Tibial nerve (tissue), 4 donors: ENCODE results near the gene NKX1-1. TPM values are rescaled to one million over a fixed set of nuclear protein-coding genes. Genes with fewer than 3 reads are reported as not detected.

Source experiments
- DNase-seq, 2 donors: peaks; one replicate each; pipeline ENCODE4 v3.0.0-alpha.2; 2019; ENCODE audit warnings: low spot score in 2 of 2
- H3K27ac ChIP-seq, 4 donors: fragments of 200-600 bp; sonication (generic) in 3 of 4; one replicate each; pipeline ENCODE4 v1.5.1; 2017 to 2019; ENCODE audit warnings: mild to moderate bottlenecking in 1 of 4
- H3K27me3 ChIP-seq, 2 donors: fragments of 200-600 bp; sonication (generic) in 1 of 2; one replicate each; pipeline versions ENCODE4 v1.5.1 to v1.6.0; 2017 to 2019
- H3K36me3 ChIP-seq, 3 donors: fragments of 200-600 bp; sonication (generic); one replicate each; pipeline ENCODE4 v1.5.1; 2018 to 2019
- H3K4me1 ChIP-seq, 4 donors: fragments of 200-600 bp; sonication (generic) in 3 of 4; one replicate each; pipeline ENCODE4 v1.5.1; 2017 to 2019
- H3K4me3 ChIP-seq, 4 donors: fragments of 200-600 bp; sonication (generic) in 3 of 4; one replicate each; pipeline ENCODE4 v1.5.1; 2017 to 2019; ENCODE audit warnings: mild to moderate bottlenecking in 1 of 4, moderate library complexity in 1 of 4
- H3K9me3 ChIP-seq, 4 donors: fragments of 200-600 bp; sonication (generic) in 3 of 4; one replicate each; pipeline ENCODE4 v1.5.1; 2017 to 2019
- EP300 ChIP-seq, 2 donors: sonication (generic); formaldehyde crosslinking; IDR thresholded peaks; one replicate each; pipeline ENCODE4 v1.6.1; 2017; ENCODE audit warnings: antibody characterized with exemption in 2 of 2, mild to moderate bottlenecking in 1 of 2
- POLR2A ChIP-seq, 2 donors: fragments of 450-650 bp; IDR thresholded peaks; one replicate each; pipeline ENCODE4 v1.6.1; 2017; ENCODE audit warnings: antibody characterized with exemption in 2 of 2, mild to moderate bottlenecking in 2 of 2, moderate library complexity in 2 of 2
- WGBS, 2 donors: methylation state at CpG; one replicate each; pipeline ENCODE4 v1.1.5; 2018; 5-methylcytosine and 5-hydroxymethylcytosine counted together
- total RNA-seq, 4 donors: library from RNA; depleted of rRNA; stranded (reverse); fragments of >200 nt; gene quantifications; one replicate each; pipeline ENCODE4 v1.1.0, GENCODE V29; 2016
- TF ChIP-seq, protein P1 (sequence below), 5 experiments: fragments of 200-600 bp in 3 of 5; fragments of 450-650 bp in 2 of 5; sonication (generic) in 3 of 5; IDR thresholded peaks; one replicate each; pipeline ENCODE4 v1.5.1; 2016 to 2019; ENCODE audit warnings: antibody characterized with exemption in 5 of 5, mild to moderate bottlenecking in 3 of 5, moderate library complexity in 2 of 5

Gene NKX1-1
- total RNA-seq, 4 donors from 2014 or later = not detected

DNA sequence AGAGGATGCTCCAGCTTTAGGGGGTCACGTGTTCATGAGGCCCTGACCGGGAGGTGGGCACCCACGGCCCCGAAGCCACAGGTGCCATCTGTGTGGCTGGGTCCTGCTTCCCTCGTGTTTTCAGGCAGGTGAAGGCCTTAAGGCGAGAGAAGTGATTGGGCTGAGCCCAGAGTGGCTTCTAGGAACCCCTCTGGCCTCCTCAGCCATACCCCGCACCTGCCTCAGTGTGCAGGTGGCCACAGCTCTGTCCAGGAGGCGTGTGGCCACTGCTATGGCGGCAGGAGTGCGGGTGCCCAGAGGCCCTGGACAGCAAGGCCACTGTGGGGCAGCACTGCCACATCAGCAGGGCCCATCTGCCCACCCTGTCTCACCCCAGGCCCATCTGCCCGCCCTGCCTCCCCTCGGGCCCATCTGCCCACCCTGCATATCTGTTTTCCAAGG is 25.0 kb downstream of the NKX1-1 start:
- H3K27ac ChIP-seq = no peak overlapping the region
- WGBS, 2 donors = 90 to 95% methylated on average over 7 to 12 of the region's 12 CpGs
- H3K36me3 ChIP-seq = peaks cover 0 to 99% (median 0%) of the 10 kb centered on the region in 3 donors
- TF ChIP-seq EP300 (IDR thresholded peaks at IDR 0.05) (no peak), POLR2A (IDR thresholded peaks at IDR 0.05) (no peak)
- no peaks in the 10 kb centered on the region for H3K4me1 ChIP-seq
- no peak for DNase-seq
- H3K27me3 ChIP-seq = no peaks in the 10 kb centered on the region
- H3K9me3 ChIP-seq = no peaks in the 10 kb centered on the region
- no peak overlapping the region for H3K4me3 ChIP-seq

DNA sequence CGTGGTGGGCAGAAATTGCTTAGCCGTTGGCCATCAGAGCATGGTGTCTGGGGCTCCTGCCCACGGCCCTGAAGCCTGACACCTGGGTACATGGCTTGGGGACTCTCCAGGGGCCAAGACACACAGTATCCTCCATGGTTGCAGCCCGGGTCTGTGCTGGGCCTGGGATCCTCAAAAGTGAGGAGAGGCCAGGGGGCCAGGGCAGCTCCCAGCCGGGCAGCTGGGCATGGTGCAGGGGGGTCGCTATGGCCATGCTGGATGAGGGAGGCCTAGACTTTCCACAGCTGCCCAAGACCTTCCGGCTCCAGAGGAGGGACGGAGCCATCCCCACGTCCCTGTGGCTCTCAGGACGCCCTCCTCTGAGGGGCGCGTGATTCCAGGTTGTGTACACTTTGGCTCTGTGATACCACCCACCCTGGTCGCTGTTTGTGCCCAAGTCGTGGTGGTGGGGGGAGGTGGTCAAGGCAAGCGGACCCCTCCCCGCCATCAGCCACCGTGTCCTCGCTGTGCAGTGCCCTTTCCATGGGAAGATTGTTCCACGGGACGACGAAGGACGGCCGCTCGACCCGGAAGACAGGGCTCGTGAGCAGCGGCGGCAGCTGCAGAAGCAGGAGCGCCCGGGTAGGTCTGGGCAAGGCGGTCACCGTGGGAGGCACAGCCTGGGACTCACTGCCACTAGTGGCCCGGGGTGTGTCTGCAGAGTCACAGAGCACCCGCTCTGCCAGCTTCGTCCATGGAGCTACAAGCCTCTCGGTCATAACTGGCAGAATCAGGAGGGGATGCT is 25.7 kb downstream of the NKX1-1 start:
- 90 to 93% methylated on average over 32 to 36 of the region's 36 CpGs for WGBS, 2 donors
- peaks cover 0 to 99% (median 3%) of the 10 kb centered on the region in 3 donors for H3K36me3 ChIP-seq
- no peaks in the 10 kb centered on the region for H3K9me3 ChIP-seq

DNA sequence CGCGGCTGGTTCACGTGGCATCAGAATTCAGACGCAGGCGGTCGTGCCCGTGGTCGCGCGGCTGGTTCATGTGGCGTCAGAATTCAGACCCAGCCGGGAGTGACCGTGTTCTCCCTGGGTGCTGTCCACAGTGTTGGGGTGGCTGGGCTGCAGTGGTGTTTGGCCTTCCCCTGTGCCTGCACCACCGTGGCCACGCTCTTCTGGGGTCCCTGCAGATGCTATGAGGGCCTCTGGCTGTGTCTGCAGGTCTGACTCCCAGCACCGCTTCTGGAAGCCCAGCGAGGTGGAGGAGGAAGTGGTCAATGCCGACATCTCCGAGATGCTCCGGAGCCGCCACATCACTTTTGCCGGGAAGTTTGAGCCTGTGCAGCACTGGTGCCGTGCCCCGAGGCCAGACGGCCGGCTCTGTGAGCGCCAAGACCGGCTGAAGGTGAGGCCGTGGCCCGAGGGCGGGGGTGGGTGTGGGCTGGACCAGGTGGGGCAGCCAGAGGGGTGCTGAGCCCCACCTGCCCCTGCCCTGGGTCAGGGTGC is 26.4 kb downstream of the NKX1-1 start:
- no peaks in the 10 kb centered on the region for H3K27me3 ChIP-seq
- 92 to 96% methylated on average over 15 to 24 of the region's 31 CpGs for WGBS, 2 donors
- no peak overlapping the region for H3K4me3 ChIP-seq
- H3K9me3 ChIP-seq = no peaks in the 10 kb centered on the region
- DNase-seq = no peak
- no peak overlapping the region for H3K27ac ChIP-seq
- H3K36me3 ChIP-seq = peaks cover 0 to 99% (median 6%) of the 10 kb centered on the region in 3 donors
- no peaks in the 10 kb centered on the region for H3K4me1 ChIP-seq
- TF ChIP-seq EP300 (IDR thresholded peaks at IDR 0.05) (no peak), POLR2A (IDR thresholded peaks at IDR 0.05) (no peak)
- TF ChIP-seq, protein P1, sequence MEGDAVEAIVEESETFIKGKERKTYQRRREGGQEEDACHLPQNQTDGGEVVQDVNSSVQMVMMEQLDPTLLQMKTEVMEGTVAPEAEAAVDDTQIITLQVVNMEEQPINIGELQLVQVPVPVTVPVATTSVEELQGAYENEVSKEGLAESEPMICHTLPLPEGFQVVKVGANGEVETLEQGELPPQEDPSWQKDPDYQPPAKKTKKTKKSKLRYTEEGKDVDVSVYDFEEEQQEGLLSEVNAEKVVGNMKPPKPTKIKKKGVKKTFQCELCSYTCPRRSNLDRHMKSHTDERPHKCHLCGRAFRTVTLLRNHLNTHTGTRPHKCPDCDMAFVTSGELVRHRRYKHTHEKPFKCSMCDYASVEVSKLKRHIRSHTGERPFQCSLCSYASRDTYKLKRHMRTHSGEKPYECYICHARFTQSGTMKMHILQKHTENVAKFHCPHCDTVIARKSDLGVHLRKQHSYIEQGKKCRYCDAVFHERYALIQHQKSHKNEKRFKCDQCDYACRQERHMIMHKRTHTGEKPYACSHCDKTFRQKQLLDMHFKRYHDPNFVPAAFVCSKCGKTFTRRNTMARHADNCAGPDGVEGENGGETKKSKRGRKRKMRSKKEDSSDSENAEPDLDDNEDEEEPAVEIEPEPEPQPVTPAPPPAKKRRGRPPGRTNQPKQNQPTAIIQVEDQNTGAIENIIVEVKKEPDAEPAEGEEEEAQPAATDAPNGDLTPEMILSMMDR (IDR thresholded peaks at IDR 0.05) = no peak

More for the DNA sequence above, 25.7 kb downstream of the NKX1-1 start:
- no peak for DNase-seq
- no peak overlapping the region for H3K27ac ChIP-seq
- H3K4me1 ChIP-seq = no peaks in the 10 kb centered on the region
- TF ChIP-seq, protein P1 (IDR thresholded peaks at IDR 0.05) = no peak
- no peaks in the 10 kb centered on the region for H3K27me3 ChIP-seq
- H3K4me3 ChIP-seq = no peak overlapping the region

DNA sequence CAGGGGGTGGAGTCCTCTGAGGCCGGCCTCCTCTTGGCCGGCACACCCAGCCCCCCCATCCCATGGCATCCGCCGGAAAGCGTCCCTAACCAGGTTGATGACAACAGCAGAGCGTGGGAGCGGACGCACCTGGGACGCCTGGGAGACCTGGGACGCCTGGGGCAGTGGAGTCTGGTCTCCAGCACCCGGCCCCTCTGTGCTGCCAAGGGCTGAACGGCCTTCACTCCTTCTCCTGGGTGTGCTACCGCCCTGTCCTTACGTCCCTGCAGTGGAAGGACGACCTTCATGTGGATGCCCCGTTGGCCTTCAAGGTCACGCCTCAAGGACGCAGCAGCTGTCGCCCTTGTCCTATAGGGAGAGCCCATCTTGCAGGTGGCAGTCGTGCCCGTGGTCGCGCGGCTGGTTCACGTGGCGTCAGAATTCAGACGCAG is 26.9 kb downstream of the NKX1-1 start:
- 93% methylated on average over 23 to 27 of the region's 27 CpGs for WGBS, 2 donors
- H3K9me3 ChIP-seq = no peaks in the 10 kb centered on the region

DNA sequence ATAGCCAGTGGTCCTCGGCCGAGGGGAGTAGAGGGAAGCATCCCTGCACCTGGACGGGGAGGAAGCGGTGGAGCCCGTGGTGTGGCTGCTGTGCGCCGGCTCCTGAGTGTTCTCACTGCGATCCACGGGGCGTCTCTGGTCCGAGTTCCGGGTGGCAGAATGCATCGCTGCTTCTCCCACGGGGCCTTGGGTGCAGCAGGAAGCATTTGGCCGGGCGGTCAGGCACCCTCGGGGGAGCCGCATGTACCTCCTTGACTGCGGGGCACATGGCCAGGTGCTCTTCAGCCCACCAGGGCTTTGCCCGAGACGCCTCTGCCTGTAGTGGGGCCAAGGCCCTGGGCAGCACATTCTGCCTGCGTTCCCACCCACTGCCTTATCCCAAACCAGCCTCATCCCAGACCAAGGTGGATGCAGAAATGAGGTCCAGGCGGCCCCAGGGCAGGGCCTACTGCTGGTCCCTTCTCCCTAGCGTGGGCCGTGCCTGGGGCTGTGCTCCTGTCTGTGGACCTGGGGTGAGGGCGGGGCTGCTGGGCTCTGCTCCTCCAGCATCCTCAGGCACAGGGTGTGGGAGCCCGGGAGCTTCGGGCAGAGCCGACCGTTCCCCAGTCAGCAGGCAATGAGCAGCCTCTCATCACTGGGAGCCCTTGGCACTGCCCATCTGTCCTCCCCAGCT is 27.5 kb downstream of the NKX1-1 start:
- 85 to 87% methylated on average over 22 to 30 of the region's 30 CpGs for WGBS, 2 donors
- no peak for DNase-seq
- peaks cover 0 to 99% (median 6%) of the 10 kb centered on the region in 3 donors for H3K36me3 ChIP-seq
- no peaks in the 10 kb centered on the region for H3K4me1 ChIP-seq
- no peaks in the 10 kb centered on the region for H3K27me3 ChIP-seq
- no peak overlapping the region for H3K27ac ChIP-seq
- no peaks in the 10 kb centered on the region for H3K9me3 ChIP-seq
- TF ChIP-seq POLR2A (IDR thresholded peaks at IDR 0.05) (no peak), EP300 (IDR thresholded peaks at IDR 0.05) (no peak)
- TF ChIP-seq, protein P1 (IDR thresholded peaks at IDR 0.05) = no peak
- H3K4me3 ChIP-seq = no peak overlapping the region

More for the DNA sequence above, 26.9 kb downstream of the NKX1-1 start:
- Histone ChIP-seq H3K27ac (no peak overlapping the region), H3K4me3 (no peak overlapping the region), H3K36me3 (peaks cover 0 to 99% (median 6%) of the 10 kb centered on the region in 3 donors), H3K4me1 (no peaks in the 10 kb centered on the region), H3K27me3 (no peaks in the 10 kb centered on the region)
- TF ChIP-seq, protein P1 (IDR thresholded peaks at IDR 0.05) = no peak
- TF ChIP-seq POLR2A (IDR thresholded peaks at IDR 0.05) (no peak), EP300 (IDR thresholded peaks at IDR 0.05) (no peak)
- DNase-seq = no peak
